Sigmoid colon (tissue), 7 donors: ENCODE measurements around the gene LRP11. TPM values are rescaled to one million over a fixed set of nuclear protein-coding genes. Genes with fewer than 3 reads are reported as not detected.
"Not testable (repeated sequence)": the region's sequence is repeated elsewhere in the genome, so short reads cannot be mapped to it uniquely, and the experiment has no call there.

Source experiments
- DNase-seq: peaks from one replicate; pipeline ENCODE4 v3.0.0-alpha.2; 2019
- H3K27ac ChIP-seq, 4 donors: fragments of 200-600 bp; sonication (generic); one replicate each; pipeline ENCODE4 v1.5.1; 2016 to 2019; ENCODE audit warnings: mild to moderate bottlenecking in 1 of 4
- H3K27me3 ChIP-seq, 3 donors: fragments of 200-600 bp; sonication (generic); one replicate each; pipeline ENCODE4 v1.5.1; 2019; ENCODE audit warnings: mild to moderate bottlenecking in 1 of 3
- H3K36me3 ChIP-seq, 4 donors: fragments of 200-600 bp; sonication (generic); one replicate each; pipeline ENCODE4 v1.5.1; 2016 to 2019
- H3K4me1 ChIP-seq, 4 donors: fragments of 200-600 bp; sonication (generic); one replicate each; pipeline ENCODE4 v1.5.1; 2017 to 2019
- H3K4me3 ChIP-seq, 4 donors: fragments of 200-600 bp; sonication (generic); one replicate each; pipeline ENCODE4 v1.5.1; 2017 to 2019; ENCODE audit warnings: mild to moderate bottlenecking in 2 of 4, moderate library complexity in 1 of 4
- H3K9me3 ChIP-seq, 4 donors: fragments of 200-600 bp in 3 of 4; sonication (generic) in 3 of 4; one replicate each; pipeline versions ENCODE4 v1.5.1 to v1.6.1; 2013 to 2019
- EP300 ChIP-seq, 4 donors: sonication (generic); formaldehyde crosslinking; IDR thresholded peaks; one replicate each; pipeline ENCODE4 v1.6.1; 2017; ENCODE audit warnings: antibody characterized with exemption in 4 of 4
- POLR2A ChIP-seq, 2 donors: fragments of 450-650 bp; IDR thresholded peaks; one replicate each; pipeline ENCODE4 v1.6.1; 2016; ENCODE audit warnings: antibody characterized with exemption in 2 of 2, mild to moderate bottlenecking in 2 of 2, moderate library complexity in 2 of 2
- POLR2AphosphoS5 ChIP-seq, 4 donors: sonication (generic); formaldehyde crosslinking; IDR thresholded peaks; one replicate each; pipeline ENCODE4 v1.6.1; 2017; ENCODE audit warnings: antibody characterized with exemption in 4 of 4
- WGBS, 2 donors: extraction: QIAGEN DNeasy Blood & Tissue Kit; methylation state at CpG; one replicate each; pipeline ENCODE4 v1.1.7; 2013; 5-methylcytosine and 5-hydroxymethylcytosine counted together
- intact Hi-C: fragments of 100-400 bp; cut with DNase I; formaldehyde crosslinking; loops from one replicate; pipeline ENCODE4 v1.15.1; 2023
- polyA plus RNA-seq, 3 donors: library from polyadenylated mRNA; stranded (reverse); fragments of 200-250 nt; gene quantifications; one replicate each; pipeline ENCODE4 v1.2.3, GENCODE V29; 2013
- total RNA-seq, 4 donors: library from RNA; depleted of rRNA; stranded (reverse); fragments of >200 nt; gene quantifications; one replicate each; pipeline ENCODE4 v1.1.0, GENCODE V29; 2016
- TF ChIP-seq, protein P1 (sequence below), 4 experiments: fragments of 450-650 bp in 3 of 4; fragments of 200-600 bp in 1 of 4; IDR thresholded peaks; one replicate each; pipeline ENCODE4 v1.5.1; 2016 to 2019; ENCODE audit warnings: antibody characterized with exemption in 4 of 4, mild to moderate bottlenecking in 3 of 4, moderate library complexity in 2 of 4
- donor health status: healthy with polysubstance abuse.
- donor health status: Bipolar disorder and iron deficiency.
- donor health status: healthy.

Gene LRP11, protein sequence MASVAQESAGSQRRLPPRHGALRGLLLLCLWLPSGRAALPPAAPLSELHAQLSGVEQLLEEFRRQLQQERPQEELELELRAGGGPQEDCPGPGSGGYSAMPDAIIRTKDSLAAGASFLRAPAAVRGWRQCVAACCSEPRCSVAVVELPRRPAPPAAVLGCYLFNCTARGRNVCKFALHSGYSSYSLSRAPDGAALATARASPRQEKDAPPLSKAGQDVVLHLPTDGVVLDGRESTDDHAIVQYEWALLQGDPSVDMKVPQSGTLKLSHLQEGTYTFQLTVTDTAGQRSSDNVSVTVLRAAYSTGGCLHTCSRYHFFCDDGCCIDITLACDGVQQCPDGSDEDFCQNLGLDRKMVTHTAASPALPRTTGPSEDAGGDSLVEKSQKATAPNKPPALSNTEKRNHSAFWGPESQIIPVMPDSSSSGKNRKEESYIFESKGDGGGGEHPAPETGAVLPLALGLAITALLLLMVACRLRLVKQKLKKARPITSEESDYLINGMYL
- 10 to 100 TPM; 17.2 to 71.7 (median 21.5) TPM for total RNA-seq
- polyA plus RNA-seq: 10 to 100 TPM in 1 of 3 donors, 1 to 10 TPM in 2; 2.4 to 11.7 (median 3.5) TPM

DNA sequence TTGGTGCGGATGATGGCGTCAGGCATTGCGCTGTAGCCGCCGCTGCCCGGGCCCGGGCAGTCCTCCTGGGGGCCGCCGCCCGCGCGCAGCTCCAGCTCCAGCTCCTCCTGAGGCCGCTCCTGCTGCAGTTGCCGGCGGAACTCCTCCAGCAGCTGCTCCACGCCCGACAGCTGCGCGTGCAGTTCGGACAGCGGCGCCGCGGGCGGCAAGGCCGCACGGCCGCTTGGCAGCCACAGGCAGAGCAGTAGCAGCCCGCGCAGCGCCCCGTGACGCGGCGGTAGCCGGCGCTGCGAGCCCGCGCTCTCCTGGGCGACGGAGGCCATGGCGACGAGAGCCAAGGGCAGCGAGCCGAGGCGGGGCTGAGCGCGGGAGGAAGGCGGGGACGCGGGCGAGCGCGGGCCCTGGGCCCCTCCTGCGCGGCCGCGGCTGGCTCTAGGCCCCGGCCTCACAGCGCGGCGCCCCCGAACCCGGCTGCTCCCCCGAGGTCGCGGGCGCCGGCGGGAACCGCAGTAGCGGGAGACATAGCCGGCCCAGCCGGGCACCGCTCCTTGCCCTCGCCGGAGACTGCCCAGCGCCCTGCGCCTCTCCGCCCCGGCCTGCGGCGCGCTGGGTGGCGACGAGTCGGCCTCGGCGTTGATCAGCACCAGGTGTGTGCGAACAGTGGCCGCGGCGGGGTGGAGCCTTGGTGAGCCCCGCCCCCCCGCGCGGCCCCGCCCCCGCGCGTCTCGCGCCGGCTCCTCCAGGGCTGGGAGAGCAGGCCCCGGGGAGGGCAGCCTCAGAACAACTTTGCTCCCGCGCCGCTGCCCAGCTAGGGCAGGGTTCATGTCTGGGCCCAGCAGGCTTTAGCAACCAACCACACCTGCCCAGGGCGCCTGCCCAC, at the start of gene LRP11:
Gene LRP11 (minus strand): TSS at position 662 of the 880 bp plus-strand sequence. CDS start 339 bp downstream, at position 323.
- Histone ChIP-seq H3K36me3 (no peaks in the 10 kb centered on the region), H3K27me3 (no peaks in the 10 kb centered on the region), H3K4me1 (peaks cover 0 to 29% (median 19%) of the 10 kb centered on the region in 4 donors), H3K4me3 (peak within 1 kb of the TSS; percentile 30 to 89 (median 72)), H3K9me3 (no peaks in the 10 kb centered on the region), H3K27ac (peak within 1 kb of the TSS; percentile 90 to 97 (median 94))
- intact Hi-C loops: loop anchor here (5.0 kb wide), 1 partner anchor 147 kb away; the partner anchor contains the start of gene LATS1
- 0 to 1% methylated on average over 110 of the region's 110 CpGs for WGBS, 2 donors
- peak; percentile 93 for DNase-seq
- TF ChIP-seq POLR2A (IDR thresholded peaks at IDR 0.05): no peak
- TF ChIP-seq POLR2AphosphoS5 (IDR thresholded peaks at IDR 0.05): peak; percentile 70 to 87 (median 78)

DNA sequence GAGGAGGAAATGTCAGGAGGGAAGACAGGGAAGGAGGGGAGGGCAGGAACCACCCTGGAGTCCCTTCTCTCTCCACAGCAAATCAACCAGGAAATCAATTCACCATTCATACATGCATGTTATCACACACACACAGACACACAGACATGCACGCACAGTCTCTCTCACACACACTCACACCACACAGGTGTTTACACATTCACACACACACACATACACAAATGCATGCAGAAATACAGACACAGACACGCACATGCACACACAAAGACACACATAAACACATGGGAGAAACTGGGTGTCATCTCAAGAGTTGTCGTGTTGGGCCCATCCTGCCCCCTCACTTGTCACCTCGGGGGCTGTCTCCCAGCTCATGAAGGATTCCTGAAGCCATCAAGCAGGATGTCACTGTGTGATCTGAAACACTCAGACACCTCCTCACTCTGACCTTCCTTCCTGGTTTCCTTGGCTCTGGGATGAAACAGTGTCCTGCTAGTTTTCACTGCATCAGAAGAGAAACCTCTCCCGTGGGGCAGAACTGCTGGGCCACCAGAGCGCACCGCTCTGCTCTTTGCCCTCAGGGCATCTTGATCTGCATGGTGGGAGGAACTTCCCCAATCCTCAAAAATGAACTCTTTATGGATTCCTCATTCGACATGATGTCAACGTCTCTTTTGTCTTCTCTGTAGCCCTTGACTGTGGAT, 49.5 kb upstream of the LRP11 start:
- no peaks in the 10 kb centered on the region for H3K9me3 ChIP-seq
- TF ChIP-seq, protein P1, sequence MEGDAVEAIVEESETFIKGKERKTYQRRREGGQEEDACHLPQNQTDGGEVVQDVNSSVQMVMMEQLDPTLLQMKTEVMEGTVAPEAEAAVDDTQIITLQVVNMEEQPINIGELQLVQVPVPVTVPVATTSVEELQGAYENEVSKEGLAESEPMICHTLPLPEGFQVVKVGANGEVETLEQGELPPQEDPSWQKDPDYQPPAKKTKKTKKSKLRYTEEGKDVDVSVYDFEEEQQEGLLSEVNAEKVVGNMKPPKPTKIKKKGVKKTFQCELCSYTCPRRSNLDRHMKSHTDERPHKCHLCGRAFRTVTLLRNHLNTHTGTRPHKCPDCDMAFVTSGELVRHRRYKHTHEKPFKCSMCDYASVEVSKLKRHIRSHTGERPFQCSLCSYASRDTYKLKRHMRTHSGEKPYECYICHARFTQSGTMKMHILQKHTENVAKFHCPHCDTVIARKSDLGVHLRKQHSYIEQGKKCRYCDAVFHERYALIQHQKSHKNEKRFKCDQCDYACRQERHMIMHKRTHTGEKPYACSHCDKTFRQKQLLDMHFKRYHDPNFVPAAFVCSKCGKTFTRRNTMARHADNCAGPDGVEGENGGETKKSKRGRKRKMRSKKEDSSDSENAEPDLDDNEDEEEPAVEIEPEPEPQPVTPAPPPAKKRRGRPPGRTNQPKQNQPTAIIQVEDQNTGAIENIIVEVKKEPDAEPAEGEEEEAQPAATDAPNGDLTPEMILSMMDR (IDR thresholded peaks at IDR 0.05): no peak
- TF ChIP-seq POLR2A (IDR thresholded peaks at IDR 0.05): no peak
- no peak for TF ChIP-seq POLR2AphosphoS5 (IDR thresholded peaks at IDR 0.05)
- no peak for TF ChIP-seq EP300 (IDR thresholded peaks at IDR 0.05)
- no peaks in the 10 kb centered on the region for H3K27me3 ChIP-seq
- no peaks in the 10 kb centered on the region for H3K4me1 ChIP-seq
- intact Hi-C loops: no loop called here
- H3K36me3 ChIP-seq: no peaks in the 10 kb centered on the region
- WGBS, 2 donors: 73 to 78% methylated on average over 9 of the region's 9 CpGs
- H3K27ac ChIP-seq: no peak overlapping the region
- DNase-seq: no peak
- H3K4me3 ChIP-seq: no peak overlapping the region

GRCh38 chr6:149913085-149913484, 48.9 kb upstream of the LRP11 start:
- Histone ChIP-seq H3K27ac (no peak overlapping the region), H3K9me3 (peaks cover 0 to 2% (median 0%) of the 10 kb centered on the region in 4 donors), H3K27me3 (no peaks in the 10 kb centered on the region), H3K36me3 (no peaks in the 10 kb centered on the region), H3K4me1 (no peaks in the 10 kb centered on the region), H3K4me3 (no peak overlapping the region)
- intact Hi-C loops: no loop called here
- TF ChIP-seq POLR2AphosphoS5 (IDR thresholded peaks at IDR 0.05) (no peak), POLR2A (IDR thresholded peaks at IDR 0.05) (no peak), EP300 (IDR thresholded peaks at IDR 0.05) (no peak)
- TF ChIP-seq, protein P1 (IDR thresholded peaks at IDR 0.05): no peak
- no peak for DNase-seq
- 75 to 83% methylated on average over 2 of the region's 2 CpGs for WGBS, 2 donors

DNA sequence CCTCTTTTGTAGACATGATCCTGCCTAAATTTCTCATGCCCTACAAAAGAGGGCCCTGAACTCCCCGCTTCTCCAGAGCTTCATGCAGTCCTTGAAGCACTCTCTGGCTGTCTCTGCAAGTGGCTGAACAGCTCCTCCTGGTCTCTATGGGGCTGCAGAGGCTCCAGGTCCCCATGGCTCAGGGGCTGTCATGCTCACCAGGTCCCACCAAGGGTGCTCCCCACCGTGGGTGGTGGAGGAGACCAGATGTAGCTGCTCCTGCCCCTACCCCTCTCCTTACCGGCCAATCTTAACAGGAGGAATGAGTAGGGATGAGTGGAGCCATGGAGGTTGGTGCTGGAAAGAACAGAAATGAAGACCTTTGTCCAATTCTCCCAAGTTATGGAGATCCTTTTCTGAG, 48.5 kb upstream of the LRP11 start:
- DNase-seq, H3K27me3 ChIP-seq, H3K4me1 ChIP-seq, intact Hi-C loops, H3K36me3 ChIP-seq, H3K4me3 ChIP-seq, H3K9me3 ChIP-seq, H3K27ac ChIP-seq: not testable (repeated sequence)
- WGBS, 2 donors: 73 to 81% methylated on average over 3 of the region's 3 CpGs

DNA sequence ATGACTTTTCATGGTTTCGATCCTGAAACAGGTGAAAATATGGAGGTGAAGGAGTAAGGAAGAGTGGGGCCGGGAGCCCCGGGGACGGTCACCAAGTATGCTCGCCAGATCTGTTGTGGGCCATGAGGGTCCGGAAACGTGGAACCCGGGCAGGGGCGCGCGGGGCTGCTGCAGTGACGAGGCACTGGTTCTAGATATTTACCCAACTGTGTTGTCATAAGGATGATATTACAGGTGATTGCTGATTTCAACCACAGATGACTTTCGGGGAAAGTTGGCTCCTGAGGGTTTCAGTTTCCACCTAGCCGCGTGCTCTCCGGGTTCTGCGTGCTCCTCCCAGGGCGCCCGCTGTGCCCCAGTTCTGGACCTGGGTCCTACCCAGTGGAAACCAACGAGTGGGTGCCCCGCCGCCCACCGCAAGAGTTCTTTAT, 46.6 kb upstream of the LRP11 start:
- TF ChIP-seq POLR2A (IDR thresholded peaks at IDR 0.05): no peak
- TF ChIP-seq, protein P1 (IDR thresholded peaks at IDR 0.05): no peak
- no peak for TF ChIP-seq EP300 (IDR thresholded peaks at IDR 0.05)
- TF ChIP-seq POLR2AphosphoS5 (IDR thresholded peaks at IDR 0.05): no peak
- H3K4me1 ChIP-seq: no peaks in the 10 kb centered on the region
- WGBS, 2 donors: 92 to 95% methylated on average over 23 of the region's 23 CpGs
- no peak overlapping the region for H3K27ac ChIP-seq
- H3K27me3 ChIP-seq: no peaks in the 10 kb centered on the region
- H3K9me3 ChIP-seq: peaks cover 0 to 2% (median 0%) of the 10 kb centered on the region in 4 donors
- H3K36me3 ChIP-seq: no peaks in the 10 kb centered on the region
- DNase-seq: no peak
- intact Hi-C loops: no loop called here
- no peak overlapping the region for H3K4me3 ChIP-seq
